Neutrophil (primary cell): Measurements from ENCODE around the gene TBC1D5.

ENCODE experiments used
- H3K27ac ChIP-seq: fragments of 200-600 bp; sonication (generic); 2 replicates; pipeline ENCODE4 v1.5.1; 2016; ENCODE audit warnings: mild to moderate bottlenecking, moderate library complexity
- H3K27me3 ChIP-seq: fragments of 200-600 bp; sonication (generic); 2 replicates; pipeline ENCODE4 v1.6.0; 2016; ENCODE audit warnings: mild to moderate bottlenecking
- H3K36me3 ChIP-seq: fragments of 200-600 bp; sonication (generic); 2 replicates; pipeline ENCODE4 v1.5.1; 2017
- H3K4me1 ChIP-seq, 2 experiments: fragments of 200-600 bp in 1 of 2; sonication (generic) in 1 of 2; 1 replicate in 1 of 2; 2 replicates in 1 of 2; pipeline versions ENCODE4 v1.5.1 to v1.6.1; 2013 to 2016; ENCODE audit warnings: low read depth in 1 of 2, low read length in 1 of 2, mild to moderate bottlenecking in 1 of 2, moderate library complexity in 1 of 2; ENCODE audit not compliant: control insufficient read depth in 1 of 2, insufficient read depth in 1 of 2
- H3K4me3 ChIP-seq, 2 experiments: fragments of 200-600 bp in 1 of 2; sonication (generic) in 1 of 2; 1 replicate in 1 of 2; 2 replicates in 1 of 2; pipeline ENCODE4 v1.5.1; 2013 to 2016; ENCODE audit warnings: low read depth in 1 of 2, low read length in 1 of 2, mild to moderate bottlenecking in 1 of 2, moderate library complexity in 1 of 2
- H3K9me3 ChIP-seq: fragments of 200-600 bp; sonication (generic); 2 replicates; pipeline ENCODE4 v1.5.1; 2016
- TF ChIP-seq, protein P1 (sequence below): fragments of 200-600 bp; sonication (generic); IDR thresholded peaks from 2 replicates; pipeline ENCODE4 v1.5.1; 2016; ENCODE audit warnings: antibody characterized with exemption

The TBC1D5 gene

GRCh38 chr3:17752876-17753631 is 10.6 kb upstream of the TBC1D5 start:
- Histone ChIP-seq H3K4me1 (peaks cover 50 to 52% of the 10 kb centered on the region in 2 experiments), H3K9me3 (no peaks in the 10 kb centered on the region), H3K27ac (no peak overlapping the region), H3K4me3 (no peak overlapping the region), H3K27me3 (no peaks in the 10 kb centered on the region), H3K36me3 (no peaks in the 10 kb centered on the region)
- TF ChIP-seq, protein P1, sequence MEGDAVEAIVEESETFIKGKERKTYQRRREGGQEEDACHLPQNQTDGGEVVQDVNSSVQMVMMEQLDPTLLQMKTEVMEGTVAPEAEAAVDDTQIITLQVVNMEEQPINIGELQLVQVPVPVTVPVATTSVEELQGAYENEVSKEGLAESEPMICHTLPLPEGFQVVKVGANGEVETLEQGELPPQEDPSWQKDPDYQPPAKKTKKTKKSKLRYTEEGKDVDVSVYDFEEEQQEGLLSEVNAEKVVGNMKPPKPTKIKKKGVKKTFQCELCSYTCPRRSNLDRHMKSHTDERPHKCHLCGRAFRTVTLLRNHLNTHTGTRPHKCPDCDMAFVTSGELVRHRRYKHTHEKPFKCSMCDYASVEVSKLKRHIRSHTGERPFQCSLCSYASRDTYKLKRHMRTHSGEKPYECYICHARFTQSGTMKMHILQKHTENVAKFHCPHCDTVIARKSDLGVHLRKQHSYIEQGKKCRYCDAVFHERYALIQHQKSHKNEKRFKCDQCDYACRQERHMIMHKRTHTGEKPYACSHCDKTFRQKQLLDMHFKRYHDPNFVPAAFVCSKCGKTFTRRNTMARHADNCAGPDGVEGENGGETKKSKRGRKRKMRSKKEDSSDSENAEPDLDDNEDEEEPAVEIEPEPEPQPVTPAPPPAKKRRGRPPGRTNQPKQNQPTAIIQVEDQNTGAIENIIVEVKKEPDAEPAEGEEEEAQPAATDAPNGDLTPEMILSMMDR, result no peak

DNA sequence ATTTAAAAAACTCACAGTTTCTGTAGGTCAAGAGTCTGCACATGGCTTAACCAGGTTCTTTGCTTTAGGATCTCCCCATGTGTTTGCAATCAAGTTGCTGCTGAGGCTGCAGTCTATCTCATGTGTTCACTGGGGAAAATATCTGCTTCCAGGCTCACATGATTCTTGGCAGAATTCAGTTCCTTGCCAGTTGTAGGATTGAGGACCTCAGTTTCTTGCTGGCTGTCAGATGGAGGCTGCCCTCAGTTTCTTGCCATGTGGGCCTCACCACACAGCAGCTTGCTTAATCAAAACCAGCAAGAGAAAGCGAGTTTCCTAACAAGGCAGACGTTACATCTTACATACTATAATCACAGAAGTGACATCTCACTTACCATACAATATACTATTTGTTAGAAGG is 10.0 kb upstream of the TBC1D5 start:
- Histone ChIP-seq H3K27me3 (no peaks in the 10 kb centered on the region), H3K4me3 (no peak overlapping the region), H3K4me1 (peaks cover 56 to 58% of the 10 kb centered on the region in 2 experiments), H3K27ac (no peak overlapping the region), H3K9me3 (no peaks in the 10 kb centered on the region), H3K36me3 (no peaks in the 10 kb centered on the region)
- TF ChIP-seq, protein P1, result no peak

DNA sequence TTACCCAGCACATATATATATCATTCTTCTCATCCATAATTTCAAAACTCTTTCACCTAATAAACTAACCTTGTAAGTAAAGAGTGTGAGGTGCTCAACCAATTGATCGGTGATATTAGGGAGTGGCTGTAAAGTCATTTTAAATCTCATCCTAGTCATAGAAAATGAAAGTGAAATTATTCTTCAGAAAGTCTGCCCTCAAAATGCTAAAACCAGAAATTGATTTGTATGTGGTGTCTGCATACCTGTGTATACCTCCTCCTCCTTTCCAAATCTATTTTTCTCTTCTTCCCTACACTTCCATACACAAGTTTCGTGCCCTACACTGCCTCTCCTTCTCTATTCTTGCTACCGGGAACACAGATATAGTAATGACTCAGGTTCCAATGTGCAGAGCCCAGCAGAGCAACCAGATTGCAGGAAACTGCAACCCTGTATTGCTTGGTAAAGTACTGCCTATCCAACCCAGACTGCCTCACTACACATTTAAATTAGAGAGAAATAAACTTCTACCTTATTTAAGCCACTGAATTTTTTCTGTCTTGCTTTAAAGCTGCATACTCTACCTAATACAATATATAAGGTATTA is 7.4 kb upstream of the TBC1D5 start:
- Histone ChIP-seq H3K4me1 (peaks cover 60 to 61% of the 10 kb centered on the region in 2 experiments), H3K27me3 (no peaks in the 10 kb centered on the region), H3K9me3 (no peaks in the 10 kb centered on the region), H3K27ac (peak overlapping the region; percentile 20), H3K36me3 (no peaks in the 10 kb centered on the region), H3K4me3 (peak overlapping the region in 1 of 2 experiments; percentile 18)
- TF ChIP-seq, protein P1, result no peak

- Histone ChIP-seq H3K4me3 (peak overlapping the region in 1 of 2 experiments; percentile 18), H3K4me1 (peaks cover 60 to 61% of the 10 kb centered on the region in 2 experiments), H3K27ac (peak overlapping the region; percentile 20), H3K9me3 (no peaks in the 10 kb centered on the region), H3K27me3 (no peaks in the 10 kb centered on the region), H3K36me3 (no peaks in the 10 kb centered on the region)
- TF ChIP-seq, protein P1, result no peak
Measured at GRCh38 chr3:17749281-17749680, 6.8 kb upstream of the TBC1D5 start.

DNA sequence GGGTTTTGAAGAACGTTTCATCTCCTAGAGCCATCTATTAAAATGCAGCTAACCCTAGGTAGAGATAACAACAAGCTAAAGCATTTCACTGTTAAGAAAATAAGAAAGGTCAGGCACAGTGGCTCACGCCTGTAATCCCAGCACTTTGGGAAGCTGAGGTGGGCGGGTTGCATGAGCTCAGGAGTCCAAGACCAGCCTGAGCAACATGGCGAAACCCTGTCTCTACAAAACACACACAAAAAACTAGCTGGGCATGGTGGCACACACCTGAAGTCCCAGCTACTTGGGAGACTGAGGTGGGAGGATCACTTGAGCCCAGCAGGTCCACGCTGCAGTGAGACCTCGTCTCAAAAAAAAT is 5.4 kb upstream of the TBC1D5 start:
- Histone ChIP-seq H3K9me3 (no peaks in the 10 kb centered on the region), H3K27me3 (no peaks in the 10 kb centered on the region), H3K4me3 (no peak overlapping the region), H3K27ac (peak overlapping the region; percentile 42), H3K4me1 (peaks cover 62% of the 10 kb centered on the region in 2 experiments), H3K36me3 (no peaks in the 10 kb centered on the region)
- TF ChIP-seq, protein P1, result no peak
